Upper lobe of right lung (tissue), 1 donor: ENCODE measurements around the gene KCNT2. TPM values are rescaled to one million over a fixed set of nuclear protein-coding genes. Genes with fewer than 3 reads are reported as not detected.
"Not testable (repeated sequence)": the region's sequence is repeated elsewhere in the genome, so short reads cannot be mapped to it uniquely, and the experiment has no call there.

Experiments used
- ATAC-seq: fragments of 200-7000 bp; cut with Tn5 transposase; one replicate; pipeline ENCODE4 v1.9.1; 2020; ENCODE audit warnings: mild to moderate bottlenecking, moderate library complexity
- DNase-seq: peaks from one replicate; pipeline ENCODE4 v3.0.0-alpha.2; 2020
- H3K27ac ChIP-seq: fragments of 200-600 bp; one replicate; pipeline ENCODE4 v1.8.0; 2022
- H3K27me3 ChIP-seq: fragments of 200-600 bp; one replicate; pipeline ENCODE4 v1.8.0; 2022; ENCODE audit warnings: mild to moderate bottlenecking
- H3K36me3 ChIP-seq: fragments of 200-600 bp; one replicate; pipeline ENCODE4 v1.8.0; 2022
- H3K4me1 ChIP-seq: fragments of 200-600 bp; one replicate; pipeline ENCODE4 v1.8.0; 2022
- H3K4me3 ChIP-seq: fragments of 200-600 bp; one replicate; pipeline ENCODE4 v1.8.0; 2022; ENCODE audit warnings: mild to moderate bottlenecking
- H3K9me3 ChIP-seq: fragments of 200-600 bp; one replicate; pipeline ENCODE4 v1.8.0; 2022
- intact Hi-C: fragments of 100-400 bp; cut with DNase I; formaldehyde crosslinking; loops from one replicate; pipeline ENCODE4 v1.11.0; 2022
- total RNA-seq: library from RNA; stranded (reverse); fragmentation: NEBNext Ultra II Directional; extraction: Animal tissue kit (Norgen Biotek cat#: 25700); gene quantifications from one replicate; pipeline ENCODE4 v1.2.1, GENCODE V29; 2021
- TF ChIP-seq, protein P1 (sequence below): fragments of 200-600 bp; IDR thresholded peaks from one replicate; pipeline ENCODE4 v1.8.0; 2022; ENCODE audit warnings: antibody characterized with exemption
- donor health status: DM: no; HTN: yes; CAD: no; lungs with severe emphysema.

The KCNT2 gene
- total RNA-seq, 1 donor from 2014 or later, result 8.1 TPM

DNA sequence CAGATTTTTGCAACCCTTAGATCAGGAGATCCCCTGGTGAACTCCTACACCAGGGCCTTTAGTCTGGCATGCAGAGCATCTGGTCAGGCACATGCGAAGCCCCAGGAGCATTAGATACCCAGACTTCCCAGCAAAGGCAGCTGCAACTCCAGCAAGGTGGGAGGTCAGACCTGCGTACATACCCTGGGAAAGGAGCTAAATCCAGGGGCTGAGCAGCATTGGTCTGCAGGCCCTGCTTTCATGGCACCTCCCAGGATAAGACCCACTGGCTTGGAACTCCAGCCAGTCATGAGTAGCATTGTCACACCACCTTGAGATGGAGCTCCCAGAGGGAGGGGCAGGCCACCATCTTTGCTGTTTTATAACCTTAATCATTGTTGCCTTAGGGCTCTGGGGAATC lies 92.3 kb downstream of the KCNT2 start:
- Histone ChIP-seq H3K27ac (no peak overlapping the region), H3K9me3 (no peaks in the 10 kb centered on the region), H3K27me3 (no peaks in the 10 kb centered on the region), H3K36me3 (no peaks in the 10 kb centered on the region), H3K4me3 (no peak overlapping the region), H3K4me1 (no peaks in the 10 kb centered on the region)
- ATAC-seq, result no peak
- intact Hi-C loops, result no loop called here
- peak; percentile 21 for DNase-seq
- TF ChIP-seq, protein P1, sequence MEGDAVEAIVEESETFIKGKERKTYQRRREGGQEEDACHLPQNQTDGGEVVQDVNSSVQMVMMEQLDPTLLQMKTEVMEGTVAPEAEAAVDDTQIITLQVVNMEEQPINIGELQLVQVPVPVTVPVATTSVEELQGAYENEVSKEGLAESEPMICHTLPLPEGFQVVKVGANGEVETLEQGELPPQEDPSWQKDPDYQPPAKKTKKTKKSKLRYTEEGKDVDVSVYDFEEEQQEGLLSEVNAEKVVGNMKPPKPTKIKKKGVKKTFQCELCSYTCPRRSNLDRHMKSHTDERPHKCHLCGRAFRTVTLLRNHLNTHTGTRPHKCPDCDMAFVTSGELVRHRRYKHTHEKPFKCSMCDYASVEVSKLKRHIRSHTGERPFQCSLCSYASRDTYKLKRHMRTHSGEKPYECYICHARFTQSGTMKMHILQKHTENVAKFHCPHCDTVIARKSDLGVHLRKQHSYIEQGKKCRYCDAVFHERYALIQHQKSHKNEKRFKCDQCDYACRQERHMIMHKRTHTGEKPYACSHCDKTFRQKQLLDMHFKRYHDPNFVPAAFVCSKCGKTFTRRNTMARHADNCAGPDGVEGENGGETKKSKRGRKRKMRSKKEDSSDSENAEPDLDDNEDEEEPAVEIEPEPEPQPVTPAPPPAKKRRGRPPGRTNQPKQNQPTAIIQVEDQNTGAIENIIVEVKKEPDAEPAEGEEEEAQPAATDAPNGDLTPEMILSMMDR, result no peak

DNA sequence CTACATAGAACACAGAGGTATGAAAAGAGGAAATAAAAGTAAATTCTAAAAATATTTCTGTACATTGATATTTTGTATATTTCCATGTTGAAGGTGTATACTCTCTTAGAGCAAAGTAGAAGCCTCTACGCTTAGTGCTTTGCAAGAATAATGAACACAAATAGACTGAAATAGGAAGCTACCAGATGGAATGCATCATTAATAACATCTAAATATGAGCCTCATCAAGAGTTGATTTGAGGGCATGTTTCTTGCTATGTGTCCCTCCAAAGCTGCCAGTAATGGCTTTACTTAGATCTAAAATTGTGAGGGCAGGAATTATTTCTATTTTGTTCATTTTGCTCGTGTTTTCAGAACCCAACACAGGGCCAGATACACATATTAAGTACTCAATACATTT lies 94.4 kb downstream of the KCNT2 start:
- intact Hi-C loops, result no loop called here
- TF ChIP-seq, protein P1, result no peak

DNA sequence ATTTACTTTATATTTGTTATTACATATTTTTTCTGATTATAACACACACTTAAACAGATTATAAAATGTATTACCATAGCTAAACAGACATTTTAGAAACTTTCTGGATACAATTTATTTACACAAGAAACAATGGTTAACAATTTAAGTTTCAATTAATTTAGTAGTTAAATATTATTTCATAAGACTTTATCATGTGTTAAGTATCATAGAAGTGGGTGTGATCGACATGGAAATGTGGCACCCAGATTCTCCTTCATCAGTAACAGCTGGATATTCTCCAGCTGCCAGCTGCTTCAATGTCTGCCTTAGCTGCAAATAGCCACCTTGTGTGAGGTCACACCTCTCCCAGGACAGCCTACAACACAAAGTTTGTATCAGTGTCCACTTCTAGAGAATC lies 97.8 kb downstream of the KCNT2 start:
- no peak overlapping the region for H3K27ac ChIP-seq
- intact Hi-C loops, result no loop called here
- TF ChIP-seq, protein P1, result no peak
- no peaks in the 10 kb centered on the region for H3K9me3 ChIP-seq
- no peak overlapping the region for H3K4me3 ChIP-seq
- no peak for ATAC-seq
- no peak for DNase-seq
- H3K27me3 ChIP-seq, result no peaks in the 10 kb centered on the region
- no peaks in the 10 kb centered on the region for H3K4me1 ChIP-seq
- no peaks in the 10 kb centered on the region for H3K36me3 ChIP-seq

More for the DNA sequence above, 94.4 kb downstream of the KCNT2 start:
- no peaks in the 10 kb centered on the region for H3K9me3 ChIP-seq
- H3K4me1 ChIP-seq, result no peaks in the 10 kb centered on the region
- H3K36me3 ChIP-seq, result no peaks in the 10 kb centered on the region
- no peak for ATAC-seq
- no peak overlapping the region for H3K4me3 ChIP-seq
- no peak overlapping the region for H3K27ac ChIP-seq
- DNase-seq, result no peak
- H3K27me3 ChIP-seq, result no peaks in the 10 kb centered on the region

DNA sequence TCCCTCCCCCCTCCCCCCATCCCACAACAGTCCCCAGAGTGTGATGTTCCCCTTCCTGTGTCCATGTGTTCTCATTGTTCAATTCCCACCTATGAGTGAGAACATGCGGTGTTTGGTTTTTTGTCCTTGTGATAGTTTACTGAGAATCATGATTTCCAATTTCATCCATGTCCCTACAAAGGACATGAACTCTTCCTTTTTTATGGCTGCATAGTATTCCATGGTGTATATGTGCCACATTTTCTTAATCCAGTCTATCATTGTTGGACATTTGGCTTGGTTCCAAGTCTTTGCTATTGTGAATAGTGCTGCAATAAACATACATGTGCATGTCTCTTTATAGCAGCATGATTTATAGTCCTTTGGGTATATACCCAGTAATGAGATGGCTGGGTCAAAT lies 104.0 kb downstream of the KCNT2 start:
- DNase-seq, H3K4me3 ChIP-seq, H3K36me3 ChIP-seq, H3K4me1 ChIP-seq, H3K27me3 ChIP-seq, H3K9me3 ChIP-seq, intact Hi-C loops, ATAC-seq, H3K27ac ChIP-seq: not testable (repeated sequence)

DNA sequence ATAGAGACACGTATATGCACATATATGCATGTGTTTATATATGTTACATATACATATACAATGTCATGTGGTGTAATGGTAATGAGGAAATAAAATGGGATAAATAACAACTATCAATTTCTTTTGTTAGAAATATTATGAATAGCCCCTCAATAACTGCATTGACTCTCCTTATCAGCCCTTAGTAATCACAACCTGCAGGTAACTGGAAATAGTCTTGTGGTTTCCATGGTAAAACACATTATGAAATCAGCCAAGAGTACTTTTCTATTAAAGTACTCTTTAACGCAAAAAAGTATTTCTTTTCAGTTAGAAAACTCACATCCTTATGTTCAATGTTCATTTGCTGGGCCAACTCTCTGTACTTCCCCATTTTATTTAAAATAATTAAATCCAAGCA lies 105.8 kb downstream of the KCNT2 start:
- no peak overlapping the region for H3K27ac ChIP-seq

DNA sequence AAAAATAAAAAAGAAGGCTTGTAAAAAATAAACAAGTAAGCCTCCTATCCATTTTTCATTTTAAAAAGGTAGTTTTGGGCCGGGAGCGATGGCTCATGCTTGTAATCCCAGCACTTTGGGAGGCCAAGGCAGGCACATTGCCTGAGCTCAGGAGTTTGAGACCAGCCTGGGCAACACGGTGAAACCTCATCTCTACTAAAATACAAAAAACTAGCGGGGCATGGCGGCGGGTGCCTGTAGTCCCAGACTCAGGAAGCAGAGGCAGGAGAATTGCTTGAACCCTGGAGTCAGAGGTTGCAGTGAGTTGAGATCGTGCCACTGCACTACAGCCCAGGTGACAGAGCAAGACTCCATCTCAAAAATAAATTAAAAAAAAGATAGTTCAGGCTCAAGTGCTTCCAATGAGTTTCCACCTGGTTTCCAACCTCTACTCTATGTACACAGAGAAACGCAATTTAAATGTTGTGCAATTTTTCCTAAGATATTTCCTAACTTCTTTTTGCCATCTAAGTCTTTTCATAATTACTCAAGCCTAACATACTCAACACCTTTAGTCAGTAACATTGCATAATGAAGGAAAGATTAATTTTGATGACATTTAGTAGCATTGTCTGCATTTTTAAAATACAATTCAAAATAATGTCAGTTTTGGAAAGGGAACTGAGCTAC lies 106.3 kb downstream of the KCNT2 start:
- H3K4me1 ChIP-seq, result no peaks in the 10 kb centered on the region
- intact Hi-C loops, result no loop called here
- H3K36me3 ChIP-seq, result no peaks in the 10 kb centered on the region
- H3K4me3 ChIP-seq, result no peak overlapping the region
- H3K27ac ChIP-seq, result no peak overlapping the region
- no peaks in the 10 kb centered on the region for H3K27me3 ChIP-seq
- TF ChIP-seq, protein P1, result no peak
- DNase-seq, result no peak
- peak; percentile 44 for ATAC-seq
- H3K9me3 ChIP-seq, result no peaks in the 10 kb centered on the region

More for the DNA sequence above, 105.8 kb downstream of the KCNT2 start:
- intact Hi-C loops, result no loop called here
- ATAC-seq (no peak), DNase-seq (no peak)
- H3K27me3 ChIP-seq, result no peaks in the 10 kb centered on the region
- TF ChIP-seq, protein P1, result no peak
- no peaks in the 10 kb centered on the region for H3K9me3 ChIP-seq
- H3K4me3 ChIP-seq, result no peak overlapping the region
- H3K36me3 ChIP-seq, result no peaks in the 10 kb centered on the region
- no peaks in the 10 kb centered on the region for H3K4me1 ChIP-seq
